SHP77 treated with DMSO at 0.1 percent for 48 hours (cell line): Measurements from ENCODE around the gene OR4C13.
A peak's percentile ranks its signal among the peaks of the same experiment; 100 is the strongest.
"Not testable (repeated sequence)": the region's sequence is repeated elsewhere in the genome, so short reads cannot be mapped to it uniquely, and the experiment has no call there.

Experiments used
- DNase-seq: peaks from one replicate; lab custom pipeline; 2025; lab: John Stamatoyannopoulos, UW

OR4C13 gene

DNA sequence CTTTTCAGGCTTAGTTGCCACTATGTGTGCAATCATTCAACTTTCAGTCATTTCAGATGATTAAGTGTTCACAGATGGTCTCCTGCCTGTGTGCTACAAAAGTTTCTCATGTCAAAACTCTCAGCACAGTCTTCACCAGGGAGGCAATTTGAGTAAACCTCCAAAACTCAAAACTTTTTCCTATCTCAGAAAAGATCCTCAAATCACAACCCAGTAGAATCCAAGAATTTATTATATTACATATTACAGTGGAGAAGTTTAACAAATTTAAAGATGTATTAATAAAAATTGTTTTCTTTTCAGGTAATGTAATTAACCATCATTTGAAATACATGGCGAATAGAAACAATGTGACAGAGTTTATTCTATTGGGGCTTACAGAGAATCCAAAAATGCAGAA, at the start of gene OR4C13:
OR4C13 (plus strand) TSS at position 301 of the 400 bp plus-strand sequence; CDS start at position 333, 32 bp downstream.
- DNase-seq: no peak

DNA sequence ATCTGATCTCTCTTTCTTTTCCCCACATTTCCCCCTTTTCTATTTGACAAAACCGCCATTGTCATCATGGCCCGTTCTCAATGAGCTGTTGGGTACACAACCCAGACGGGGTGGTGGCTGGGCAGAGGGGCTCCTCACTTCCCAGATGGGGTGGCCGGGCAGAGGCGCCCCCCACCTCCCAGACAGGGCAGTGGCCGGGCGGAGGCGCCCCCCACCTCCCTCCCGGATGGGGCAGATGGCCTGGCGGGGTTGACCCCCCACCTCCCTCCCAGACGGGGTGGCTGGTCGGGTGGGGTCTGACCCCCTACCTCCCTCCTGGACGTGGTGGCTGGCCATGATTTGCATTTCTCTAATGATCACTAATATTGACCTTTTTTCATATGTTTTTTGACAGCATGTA, 40.7 kb upstream of the OR4C13 start:
- DNase-seq: not testable (repeated sequence)

DNA sequence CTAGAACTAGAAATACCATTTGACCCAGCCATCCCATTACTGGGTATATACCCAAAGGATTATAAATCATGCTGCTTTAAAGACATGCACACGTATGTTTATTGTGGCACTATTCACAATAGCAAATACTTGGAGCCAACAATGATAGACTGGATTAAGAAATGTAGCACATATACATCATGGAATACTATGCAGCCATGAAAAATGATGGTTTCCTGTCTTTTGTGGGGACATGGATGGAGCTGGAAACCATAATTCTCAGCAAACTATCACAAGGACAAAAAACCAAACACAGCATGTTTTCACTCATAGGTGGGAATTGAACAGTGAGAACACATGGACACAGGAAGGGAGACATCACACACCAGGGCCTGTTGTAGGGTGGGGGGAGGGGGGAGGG, 3.5 kb upstream of the OR4C13 start:
- not testable (repeated sequence) for DNase-seq

- not testable (repeated sequence) for DNase-seq
Observed at GRCh38 chr11:49973439-49973838, 21.2 kb downstream of the OR4C13 start.

- DNase-seq: not testable (repeated sequence)
Observed at GRCh38 chr11:49982435-49982834, 30.2 kb downstream of the OR4C13 start, which contains the start of gene OR4C12. OR4C12 (minus strand) TSS chr11:49982535; CDS start chr11:49982501, 34 bp downstream.

GRCh38 chr11:49995565-49995964, 43.4 kb downstream of the OR4C13 start:
- DNase-seq: peak; percentile 61
